HL-60 (cell line): ENCODE data around the gene APBB2.

Source experiments
- POLR2AphosphoS5 ChIP-seq: IDR thresholded peaks from 2 replicates; pipeline ENCODE4 v1.6.1; 2012; ENCODE audit warnings: low read depth
- TF ChIP-seq, protein P1 (sequence below): IDR thresholded peaks from 2 replicates; pipeline ENCODE4 v1.6.1; 2012; ENCODE audit warnings: low read depth; ENCODE audit not compliant: insufficient replicate concordance
- TF ChIP-seq, protein P2 (sequence below): IDR thresholded peaks from one replicate; pipeline ENCODE4 v1.5.1; 2011; ENCODE audit warnings: low read length, control low read depth, inconsistent platforms; ENCODE audit not compliant: insufficient read depth

DNA sequence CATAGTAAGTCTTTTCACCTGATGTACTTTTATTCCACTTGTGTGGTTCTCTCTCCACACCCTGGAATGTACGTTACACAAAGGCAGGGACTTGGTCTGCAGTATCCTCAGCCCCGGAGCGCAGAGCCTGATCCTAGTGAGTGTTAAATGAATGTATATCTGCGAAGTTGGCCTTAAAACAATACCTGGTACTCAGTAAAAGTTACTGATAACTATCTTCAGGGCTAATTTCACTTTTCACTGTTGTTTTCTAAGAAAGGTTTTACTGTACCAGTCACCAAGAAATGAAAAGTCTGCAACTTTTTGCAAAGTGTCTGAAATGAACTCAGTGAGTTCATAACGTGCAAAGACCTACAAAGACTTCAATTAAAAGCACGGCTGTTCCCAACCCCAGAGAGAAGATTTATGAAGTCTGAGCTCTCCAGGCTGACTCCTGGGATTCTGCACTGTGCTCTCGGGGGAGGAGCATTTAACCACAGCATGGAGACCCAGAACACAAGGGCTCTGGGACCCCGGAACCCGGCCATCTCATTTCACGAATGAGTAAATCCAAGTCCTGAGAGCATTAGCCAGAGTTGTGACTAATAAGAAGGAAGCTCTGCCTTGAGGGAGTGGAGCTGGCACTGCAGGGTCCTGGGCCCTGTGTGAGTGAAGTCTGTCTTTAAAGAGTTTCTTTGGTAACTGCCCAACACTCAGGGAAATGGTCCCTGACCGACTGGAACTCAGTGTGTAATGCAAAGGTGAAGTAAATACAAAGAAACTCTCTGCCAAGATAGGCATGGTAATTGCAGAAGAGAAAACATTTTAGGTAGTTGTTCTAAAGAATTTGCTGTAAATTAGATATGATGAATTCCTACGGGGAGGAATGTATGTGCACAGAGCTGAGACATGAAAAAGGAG, 298.8 kb downstream of the APBB2 start:
- no peak for TF ChIP-seq POLR2AphosphoS5
- TF ChIP-seq, protein P1, sequence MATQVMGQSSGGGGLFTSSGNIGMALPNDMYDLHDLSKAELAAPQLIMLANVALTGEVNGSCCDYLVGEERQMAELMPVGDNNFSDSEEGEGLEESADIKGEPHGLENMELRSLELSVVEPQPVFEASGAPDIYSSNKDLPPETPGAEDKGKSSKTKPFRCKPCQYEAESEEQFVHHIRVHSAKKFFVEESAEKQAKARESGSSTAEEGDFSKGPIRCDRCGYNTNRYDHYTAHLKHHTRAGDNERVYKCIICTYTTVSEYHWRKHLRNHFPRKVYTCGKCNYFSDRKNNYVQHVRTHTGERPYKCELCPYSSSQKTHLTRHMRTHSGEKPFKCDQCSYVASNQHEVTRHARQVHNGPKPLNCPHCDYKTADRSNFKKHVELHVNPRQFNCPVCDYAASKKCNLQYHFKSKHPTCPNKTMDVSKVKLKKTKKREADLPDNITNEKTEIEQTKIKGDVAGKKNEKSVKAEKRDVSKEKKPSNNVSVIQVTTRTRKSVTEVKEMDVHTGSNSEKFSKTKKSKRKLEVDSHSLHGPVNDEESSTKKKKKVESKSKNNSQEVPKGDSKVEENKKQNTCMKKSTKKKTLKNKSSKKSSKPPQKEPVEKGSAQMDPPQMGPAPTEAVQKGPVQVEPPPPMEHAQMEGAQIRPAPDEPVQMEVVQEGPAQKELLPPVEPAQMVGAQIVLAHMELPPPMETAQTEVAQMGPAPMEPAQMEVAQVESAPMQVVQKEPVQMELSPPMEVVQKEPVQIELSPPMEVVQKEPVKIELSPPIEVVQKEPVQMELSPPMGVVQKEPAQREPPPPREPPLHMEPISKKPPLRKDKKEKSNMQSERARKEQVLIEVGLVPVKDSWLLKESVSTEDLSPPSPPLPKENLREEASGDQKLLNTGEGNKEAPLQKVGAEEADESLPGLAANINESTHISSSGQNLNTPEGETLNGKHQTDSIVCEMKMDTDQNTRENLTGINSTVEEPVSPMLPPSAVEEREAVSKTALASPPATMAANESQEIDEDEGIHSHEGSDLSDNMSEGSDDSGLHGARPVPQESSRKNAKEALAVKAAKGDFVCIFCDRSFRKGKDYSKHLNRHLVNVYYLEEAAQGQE, result no peak
- TF ChIP-seq, protein P2, sequence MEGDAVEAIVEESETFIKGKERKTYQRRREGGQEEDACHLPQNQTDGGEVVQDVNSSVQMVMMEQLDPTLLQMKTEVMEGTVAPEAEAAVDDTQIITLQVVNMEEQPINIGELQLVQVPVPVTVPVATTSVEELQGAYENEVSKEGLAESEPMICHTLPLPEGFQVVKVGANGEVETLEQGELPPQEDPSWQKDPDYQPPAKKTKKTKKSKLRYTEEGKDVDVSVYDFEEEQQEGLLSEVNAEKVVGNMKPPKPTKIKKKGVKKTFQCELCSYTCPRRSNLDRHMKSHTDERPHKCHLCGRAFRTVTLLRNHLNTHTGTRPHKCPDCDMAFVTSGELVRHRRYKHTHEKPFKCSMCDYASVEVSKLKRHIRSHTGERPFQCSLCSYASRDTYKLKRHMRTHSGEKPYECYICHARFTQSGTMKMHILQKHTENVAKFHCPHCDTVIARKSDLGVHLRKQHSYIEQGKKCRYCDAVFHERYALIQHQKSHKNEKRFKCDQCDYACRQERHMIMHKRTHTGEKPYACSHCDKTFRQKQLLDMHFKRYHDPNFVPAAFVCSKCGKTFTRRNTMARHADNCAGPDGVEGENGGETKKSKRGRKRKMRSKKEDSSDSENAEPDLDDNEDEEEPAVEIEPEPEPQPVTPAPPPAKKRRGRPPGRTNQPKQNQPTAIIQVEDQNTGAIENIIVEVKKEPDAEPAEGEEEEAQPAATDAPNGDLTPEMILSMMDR, result no peak
